GM12878 (cell line): ENCODE data around the gene GRIK3. TPM values are rescaled to one million over a fixed set of nuclear protein-coding genes. Genes with fewer than 3 reads are reported as not detected.

ENCODE experiments used
- ATAC-seq: fragments of 200-7000 bp; cut with Tn5 transposase; 3 replicates; pipeline ENCODE4 v1.9.1; 2020; ENCODE audit warnings: mild to moderate bottlenecking, moderate library complexity
- BruUV-seq: library from RNA; stranded (reverse); fragments of 400-500 nt; replicated peaks from 2 replicates; lab custom pipeline; 2021; lab: Mats Ljungman, UMichigan
- CTCF ChIA-PET: fragments of 300-600 bp; sonication (Branson Sonifier 250); formaldehyde crosslinking; extraction: SDS; loops from one replicate; lab custom pipeline; 2021; ENCODE audit warnings: inconsistent platforms; lab: Yijun Ruan, JAX
- POLR2A ChIA-PET: fragments of 350-600 bp; formaldehyde crosslinking; extraction: SDS; loops from one replicate; lab custom pipeline; 2021; ENCODE audit warnings: inconsistent platforms; lab: Charles Lee
- RAD21 ChIA-PET: fragments of 300-600 bp; sonication (Branson Sonifier 250); formaldehyde crosslinking; loops from one replicate; lab custom pipeline; 2023; ENCODE audit warnings: antibody characterized with exemption; ENCODE audit not compliant: unreplicated experiment; lab: Charles Lee
- SMC1A ChIA-PET: fragments of 300-600 bp; sonication (Branson Sonifier 250); formaldehyde crosslinking; loops from one replicate; lab custom pipeline; 2023; ENCODE audit not compliant: unreplicated experiment, uncharacterized antibody; lab: Charles Lee
- DNase-seq: peaks from one replicate; pipeline ENCODE4 v3.0.0-alpha.2; 2011; ENCODE audit warnings: low read depth, low spot score
- FAIRE-seq: peaks from 3 replicates; lab custom pipeline; 2011; peaks lifted over from hg19 to GRCh38; lab: Jason Lieb, UNC
- H2AFZ ChIP-seq: 2 replicates; pipeline ENCODE4 v1.6.0; 2011; ENCODE audit warnings: low read depth, low read length, control low read depth; ENCODE audit not compliant: control insufficient read depth
- H3K27ac ChIP-seq: 2 replicates; pipeline ENCODE4 v1.5.1; 2011; ENCODE audit warnings: control low read depth; ENCODE audit not compliant: control insufficient read depth, insufficient read depth
- H3K27me3 ChIP-seq, 2 experiments: replicated peaks in 1 of 2; 2 replicates each; pipeline versions ENCODE4 v1.6.0 to v1.6.1; 2011; ENCODE audit warnings: low read length in 1 of 2; ENCODE audit not compliant: control insufficient read depth in 2 of 2, insufficient read depth in 2 of 2
- H3K36me3 ChIP-seq, 2 experiments: 2 replicates each; pipeline ENCODE4 v1.5.1; 2011; ENCODE audit warnings: low read length in 1 of 2; ENCODE audit not compliant: control insufficient read depth in 2 of 2, insufficient read depth in 2 of 2
- H3K4me1 ChIP-seq: 2 replicates; pipeline ENCODE4 v1.6.1; 2011; ENCODE audit warnings: mild to moderate bottlenecking, low read length, moderate library complexity, mixed read lengths; ENCODE audit not compliant: control insufficient read depth, insufficient read depth
- H3K4me2 ChIP-seq: 2 replicates; pipeline ENCODE4 v1.6.0; 2011; ENCODE audit warnings: control low read depth; ENCODE audit not compliant: control insufficient read depth, insufficient read depth
- H3K4me3 ChIP-seq: fragments of 200-600 bp; sonication (generic); 2 replicates; pipeline ENCODE4 v1.5.1; 2016
- H3K79me2 ChIP-seq: 2 replicates; pipeline ENCODE4 v1.6.0; 2011; ENCODE audit warnings: low read length; ENCODE audit not compliant: control insufficient read depth, insufficient read depth
- H3K9ac ChIP-seq: 2 replicates; pipeline ENCODE4 v1.8.0; 2011; ENCODE audit warnings: low read length, control low read depth, mixed read lengths; ENCODE audit not compliant: control insufficient read depth, insufficient read depth
- H3K9me3 ChIP-seq: replicated peaks from 3 replicates; pipeline ENCODE4 v1.5.1; 2011; ENCODE audit warnings: mild to moderate bottlenecking, low read length; ENCODE audit not compliant: control insufficient read depth, insufficient read depth
- H4K20me1 ChIP-seq: 2 replicates; pipeline ENCODE4 v1.6.0; 2011; ENCODE audit not compliant: control insufficient read depth, insufficient read depth
- ASH2L ChIP-seq: fragments of 300-600, 200-600 bp; sonication (generic); IDR thresholded peaks from 2 replicates; pipeline ENCODE4 v1.6.1; 2017; ENCODE audit warnings: low read depth, mild to moderate bottlenecking, borderline replicate concordance
- BHLHE40 ChIP-seq, 2 experiments: fragments of 450-650 bp in 1 of 2; IDR thresholded peaks; 2 replicates each; pipeline ENCODE4 v1.6.1; 2011 to 2017; ENCODE audit warnings: low read depth in 2 of 2, borderline replicate concordance in 1 of 2, improper control_type of control experiment in 1 of 2, low read length in 1 of 2, mild to moderate bottlenecking in 1 of 2
- BRCA1 ChIP-seq: IDR thresholded peaks from 2 replicates; pipeline ENCODE4 v1.6.1; 2011; ENCODE audit warnings: low read depth, low read length, improper control_type of control experiment
- CBX5 ChIP-seq: sonication (generic); IDR thresholded peaks from 2 replicates; pipeline ENCODE4 v1.6.1; 2016; ENCODE audit warnings: low read depth, moderate library complexity, mild to moderate bottlenecking, inconsistent platforms
- CEBPZ ChIP-seq: fragments of 150-350 bp; IDR thresholded peaks from 2 replicates; pipeline ENCODE4 v1.6.1; 2016; ENCODE audit warnings: low read depth, low read length
- DPF2 ChIP-seq: fragments of 450-650 bp; IDR thresholded peaks from 2 replicates; pipeline ENCODE4 v1.6.1; 2017; ENCODE audit warnings: mild to moderate bottlenecking
- EED ChIP-seq: sonication (generic); IDR thresholded peaks from 2 replicates; pipeline ENCODE4 v1.6.1; 2016; ENCODE audit warnings: antibody characterized with exemption, low read depth
- FOXK2 ChIP-seq: fragments of 450-650 bp; IDR thresholded peaks from 2 replicates; pipeline ENCODE4 v1.6.1; 2017; ENCODE audit warnings: mild to moderate bottlenecking, moderate library complexity
- HSF1 ChIP-seq: fragments of 150-350 bp; IDR thresholded peaks from 2 replicates; pipeline ENCODE4 v1.6.1; 2014; ENCODE audit warnings: mild to moderate bottlenecking, low read depth, low read length
- MEF2A ChIP-seq: IDR thresholded peaks from 2 replicates; pipeline ENCODE4 v1.6.1; 2011; ENCODE audit warnings: low read depth, mild to moderate bottlenecking, low read length, moderate library complexity; ENCODE audit not compliant: insufficient read depth
- MTA3 ChIP-seq: IDR thresholded peaks from 2 replicates; pipeline ENCODE4 v1.6.1; 2012; ENCODE audit warnings: low read length, inconsistent platforms, borderline replicate concordance
- RBBP5 ChIP-seq: fragments of 200-600 bp; sonication (generic); conservative IDR thresholded peaks from 2 replicates; pipeline ENCODE4 v1.6.1; 2016
- REST ChIP-seq: IDR thresholded peaks from 2 replicates; pipeline ENCODE4 v1.6.1; 2012; ENCODE audit warnings: mild to moderate bottlenecking, low read depth, low read length
- TARDBP ChIP-seq: IDR thresholded peaks from 2 replicates; pipeline ENCODE4 v1.6.1; 2016; ENCODE audit warnings: borderline replicate concordance
- USF2 ChIP-seq: IDR thresholded peaks from 2 replicates; pipeline ENCODE4 v1.6.1; 2011; ENCODE audit warnings: low read depth, low read length, improper control_type of control experiment, borderline replicate concordance
- ZNF207 ChIP-seq: fragments of 450-650 bp; IDR thresholded peaks from 2 replicates; pipeline ENCODE4 v1.6.1; 2014; ENCODE audit warnings: antibody characterized with exemption, mild to moderate bottlenecking, borderline replicate concordance
- WGBS: methylation state at CpG from one replicate; pipeline ENCODE4 v1.1.6; 2016; ENCODE audit warnings: low lambda C conversion rate; ENCODE audit not compliant: insufficient replicate concordance, insufficient coverage; ENCODE audit errors: missing lambda C conversion rate; 5-methylcytosine and 5-hydroxymethylcytosine counted together
- in situ Hi-C: fragments of 300-500 bp; cut with MboI; formaldehyde crosslinking; loops from 9 replicates; pipeline ENCODE4 v1.14.3; 2018; ENCODE audit warnings: mixed read lengths
- intact Hi-C: fragments of 100-400 bp; cut with micrococcal nuclease; formaldehyde crosslinking; loops from one replicate; pipeline ENCODE4 v1.14.2; 2022; ENCODE audit not compliant: unreplicated experiment
- polyA plus RNA-seq, 11 experiments: library from polyadenylated mRNA; depleted of rRNA in 4 of 11; unstranded in 6 of 11; stranded (reverse) in 5 of 11; fragments of >200 nt; fragmentation: Nextera tagmentation in 4 of 11; fragmentation: Illumina TruSeq in 1 of 11; extraction: Ambion mirVana in 4 of 11; extraction: Trizol in 1 of 11; gene quantifications; 1 replicate in 1 of 11; 2 replicates in 10 of 11; pipeline versions ENCODE4 v1.2.1 to v1.2.3, GENCODE V29; 2011 to 2016; ENCODE audit warnings: inconsistent platforms in 2 of 11, missing spikeins in 2 of 11, low read depth in 1 of 11
- total RNA-seq, 4 experiments: library from RNA; depleted of rRNA in 3 of 4; stranded (reverse); fragments of >200 nt in 3 of 4; fragmentation: Illumina TruSeq in 1 of 4; extraction: Trizol in 1 of 4; gene quantifications; 2 replicates each; pipeline versions ENCODE4 v1.2.1 to v1.2.3, GENCODE V29; 2013 to 2021

GRIK3 gene
- total and polyA plus RNA-seq, 10 of the 15 experiments (the other 5 are each of a cell fraction or from before 2014, with no cell fraction given): not detected

- Histone ChIP-seq H3K27ac (no peak overlapping the region), H3K9ac (no peak overlapping the region), H3K36me3 (no peaks in the 10 kb centered on the region), H3K4me3 (no peak overlapping the region), H3K27me3 (no peaks in the 10 kb centered on the region; a peak in 1 of 4 replicates), H3K4me2 (no peak overlapping the region), H3K79me2 (no peaks in the 10 kb centered on the region), H3K9me3 (no peaks in the 10 kb centered on the region), H2AFZ (no peak overlapping the region), H4K20me1 (no peaks in the 10 kb centered on the region), H3K4me1 (no peaks in the 10 kb centered on the region)
- ATAC-seq: no peak
- ChIA-PET CTCF (no interaction called here), SMC1A (interaction anchor here (0.8 kb wide), 1 partner anchor 9 kb away, joined by 3 read pairs; no protein-coding TSS in a partner anchor), RAD21 (no interaction called here), POLR2A (interaction anchor here (0.6 kb wide), 1 partner anchor 15 kb away, joined by 4 read pairs; no protein-coding TSS in a partner anchor)
- intact Hi-C loops (no loop called here), in situ Hi-C loops (no loop called here)
- no TSS peak for BruUV-seq
- 43% methylated on average over 3 of the region's 3 CpGs for WGBS
- no peak for FAIRE-seq
- DNase-seq: no peak
- TF ChIP-seq TARDBP (no peak), EED (no peak), MEF2A (no peak), CEBPZ (no peak), ASH2L (no peak), HSF1 (no peak), DPF2 (no peak), BHLHE40 (IDR thresholded peaks at IDR 0.05; ENCODE audit: borderline replicate concordance in 1 of 2, low read depth in 2 of 2, low read length in 1 of 2) (no peak), BRCA1 (no peak), USF2 (no peak), MTA3 (no peak), FOXK2 (no peak), ZNF207 (no peak), CBX5 (no peak), REST (no peak), RBBP5 (no peak)
Measured at GRCh38 chr1:37002898-37003297, 31.4 kb downstream of the GRIK3 start.
